ENCODE measurements around the gene TCF3.

TCF3 gene

GRCh38 chr19:1629256-1629808 is 23.1 kb downstream of the TCF3 start:
- no peak for DNase-seq

- no peak for DNase-seq
These were observed 25.2 kb downstream of the TCF3 start for GRCh38 chr19:1627194-1627593.

GRCh38 chr19:1626417-1627010 is 25.9 kb downstream of the TCF3 start:
- no peak for DNase-seq

GRCh38 chr19:1624458-1624857 is 28.0 kb downstream of the TCF3 start:
- DNase-seq: peak; percentile 13

- no peak for DNase-seq
These were observed 29.9 kb downstream of the TCF3 start for GRCh38 chr19:1622541-1622940.

GRCh38 chr19:1622007-1622406 is 30.4 kb downstream of the TCF3 start:
- DNase-seq: no peak

- DNase-seq: no peak
These were observed 30.8 kb downstream of the TCF3 start for GRCh38 chr19:1621574-1621973.

- DNase-seq: no peak
These were observed 31.4 kb downstream of the TCF3 start for GRCh38 chr19:1621021-1621420.

- no peak for DNase-seq
These were observed 31.9 kb downstream of the TCF3 start for GRCh38 chr19:1620502-1620901.

- no peak for DNase-seq
These were observed 32.7 kb downstream of the TCF3 start for GRCh38 chr19:1619703-1620102.

- DNase-seq: no peak
These were observed 33.3 kb downstream of the TCF3 start for GRCh38 chr19:1619094-1619439.

- no peak for DNase-seq
These were observed 34.0 kb downstream of the TCF3 start for GRCh38 chr19:1618157-1619093.

GRCh38 chr19:1616875-1617274 is 35.5 kb downstream of the TCF3 start:
- DNase-seq: no peak

- DNase-seq: peak; percentile 16
These were observed 36.0 kb downstream of the TCF3 start for GRCh38 chr19:1616396-1616795.

- DNase-seq: no peak
These were observed 37.2 kb downstream of the TCF3 start for GRCh38 chr19:1615156-1615765.

GRCh38 chr19:1613808-1614570 is 38.4 kb downstream of the TCF3 start:
- no peak for DNase-seq

- DNase-seq: no peak
These were observed 39.3 kb downstream of the TCF3 start for GRCh38 chr19:1613146-1613545.

- DNase-seq: no peak
These were observed 40.0 kb downstream of the TCF3 start for GRCh38 chr19:1612114-1613086.

- no peak for DNase-seq
These were observed 41.1 kb downstream of the TCF3 start for GRCh38 chr19:1611353-1611752.

GRCh38 chr19:1610579-1610978 is 41.8 kb downstream of the TCF3 start:
- no peak for DNase-seq

- no peak for DNase-seq
These were observed 42.5 kb downstream of the TCF3 start for GRCh38 chr19:1609680-1610474.

Data from HCEC 1CT (cell line).